Inflammatory macrophage treated with lipopolysaccharide for 4 hours (primary cell): ENCODE measurements around the gene TRAPPC13.

Source experiments
- DNase-seq: peaks from one replicate; pipeline ENCODE4 v3.0.0-alpha.2; 2020

The TRAPPC13 gene

DNA sequence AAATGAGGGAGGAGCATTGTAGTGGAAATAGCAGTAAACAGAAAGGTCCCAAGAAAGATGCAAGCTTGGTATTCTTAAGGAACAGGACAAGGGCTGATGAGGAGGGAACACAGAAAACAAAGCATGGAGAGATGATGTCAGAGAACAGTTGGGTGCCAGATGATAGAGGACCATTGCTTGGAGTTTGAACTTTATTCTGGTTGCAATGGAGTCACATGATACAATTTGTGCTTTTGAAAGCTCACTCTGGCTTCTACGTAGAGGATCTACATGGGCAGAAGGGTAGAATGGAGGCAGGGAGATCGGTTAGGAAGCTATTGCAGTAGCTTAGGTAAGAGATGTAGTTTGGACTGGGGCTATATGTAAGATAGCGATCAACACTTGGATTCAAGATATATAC lies 57.3 kb downstream of the TRAPPC13 start:
- DNase-seq: no peak

DNA sequence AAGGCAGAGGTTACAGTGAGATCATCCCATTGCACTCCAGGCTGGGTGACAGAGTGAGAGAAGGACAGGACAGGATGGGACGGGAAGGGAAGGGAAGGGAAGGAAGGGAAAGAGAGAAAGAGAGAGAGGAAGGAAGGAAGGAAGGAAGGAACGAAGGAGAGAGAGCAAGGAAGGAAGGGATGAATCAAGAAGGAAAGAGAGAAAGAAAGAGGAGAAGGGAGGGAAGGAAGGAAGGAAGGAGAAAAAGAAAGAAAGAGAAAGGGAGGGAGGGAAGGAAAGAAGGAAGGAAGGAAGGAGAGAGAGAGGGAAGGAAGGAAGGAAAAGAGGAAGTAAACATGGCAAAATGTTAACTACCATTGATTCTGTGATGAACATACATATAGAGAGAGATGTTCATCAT lies 68.3 kb downstream of the TRAPPC13 start:
- no peak for DNase-seq

DNA sequence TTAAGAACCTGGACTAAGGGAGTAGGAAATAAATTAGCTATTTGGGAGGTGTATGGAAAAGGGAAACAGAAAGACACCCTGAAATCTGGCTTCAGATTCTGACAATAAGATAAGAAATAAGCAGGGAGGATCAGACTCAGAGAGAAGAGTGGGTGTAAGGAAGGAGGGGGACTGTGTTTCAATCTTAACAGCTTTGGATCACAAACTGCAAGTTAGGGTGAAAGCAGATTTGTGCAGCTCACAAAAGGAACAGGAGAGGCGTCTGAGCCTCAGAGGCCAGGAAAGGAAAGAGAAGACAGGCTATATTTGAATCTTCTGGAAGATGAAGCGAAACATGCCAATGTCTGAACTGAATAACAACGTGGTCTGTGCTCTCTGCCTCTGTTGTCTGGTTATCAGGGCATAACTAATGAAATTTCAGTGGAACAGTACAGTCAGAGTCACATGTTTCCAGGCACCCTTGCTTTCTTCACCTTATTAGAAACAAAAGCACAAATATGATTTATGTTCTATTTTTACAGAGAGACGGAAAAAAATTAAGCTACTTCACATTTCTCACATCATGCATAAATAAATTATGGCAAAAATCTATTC lies 70.4 kb downstream of the TRAPPC13 start:
- no peak for DNase-seq

DNA sequence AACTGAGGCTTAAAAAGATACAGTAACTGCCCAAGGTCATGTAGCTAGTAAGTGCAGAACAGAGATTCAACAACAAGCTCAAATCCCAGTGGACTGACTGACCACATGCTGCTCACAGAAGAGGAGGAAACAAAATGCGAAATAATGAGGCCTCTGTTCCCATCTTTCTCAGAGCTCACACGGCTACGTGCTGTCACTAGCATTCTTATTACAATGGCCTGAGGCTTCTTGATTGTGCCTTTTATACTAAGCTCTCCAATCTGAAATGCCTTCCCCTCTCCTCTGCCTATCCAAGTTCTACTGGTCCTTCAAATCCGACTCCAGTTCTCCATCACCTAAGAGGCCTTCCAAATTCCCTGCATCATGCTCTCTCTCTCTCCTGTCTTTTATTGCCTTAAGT lies 71.1 kb downstream of the TRAPPC13 start:
- DNase-seq: no peak

DNA sequence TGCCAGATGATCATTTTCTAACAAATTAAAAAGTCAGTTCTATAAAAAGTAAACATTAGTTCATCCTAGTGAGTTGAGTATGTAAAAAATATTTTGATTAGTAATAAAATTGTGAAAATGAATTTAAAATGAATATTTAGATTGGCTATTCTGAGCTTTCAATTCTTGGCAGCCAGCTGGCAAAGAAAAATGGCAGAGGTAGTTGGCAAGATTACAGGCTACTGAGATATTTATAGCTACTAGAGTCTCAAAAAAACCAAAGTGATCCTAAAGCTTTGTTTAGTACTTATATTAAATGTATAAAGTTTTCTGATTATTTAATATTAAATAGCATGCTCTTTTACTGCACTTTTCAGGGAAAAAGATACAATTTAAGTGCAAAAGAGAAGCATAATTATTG lies 72.1 kb downstream of the TRAPPC13 start:
- no peak for DNase-seq

DNA sequence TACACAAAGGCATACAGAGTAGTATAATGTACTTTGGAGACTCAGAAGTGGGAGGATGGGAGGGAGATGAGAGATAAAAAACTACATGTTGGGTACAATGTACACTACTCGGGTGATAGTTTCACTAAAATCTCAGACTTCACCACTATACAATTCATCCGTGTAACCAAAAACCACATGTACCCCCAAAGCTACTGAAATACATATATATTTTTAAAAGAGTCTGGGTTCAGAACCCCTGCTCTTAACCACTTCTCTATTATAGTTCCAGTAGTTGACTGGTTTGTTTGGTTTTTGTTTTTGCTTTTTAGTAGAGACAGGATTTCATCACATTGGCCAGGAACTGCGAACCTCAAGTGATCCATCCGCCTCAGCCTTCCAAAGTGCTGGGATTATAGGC lies 74.5 kb downstream of the TRAPPC13 start:
- DNase-seq: no peak

DNA sequence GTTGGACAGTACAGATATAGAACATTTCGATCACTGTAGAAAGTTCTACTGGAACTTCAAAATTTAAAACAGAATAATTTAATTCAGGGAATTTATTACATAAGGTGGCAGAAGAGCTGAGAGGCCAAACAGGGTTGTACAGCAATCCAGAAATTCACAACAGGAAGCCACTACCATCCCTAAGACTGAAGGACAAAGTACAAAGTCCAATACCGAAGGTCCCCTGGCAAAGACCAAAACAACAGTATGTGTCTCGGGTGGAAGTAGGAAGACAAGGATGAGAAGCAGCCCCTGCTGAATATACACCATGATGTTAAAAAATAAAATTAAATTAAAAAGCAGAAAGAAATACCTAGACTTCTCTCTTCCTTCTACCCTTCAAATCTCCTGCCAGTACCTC lies 77.2 kb downstream of the TRAPPC13 start:
- DNase-seq: no peak

DNA sequence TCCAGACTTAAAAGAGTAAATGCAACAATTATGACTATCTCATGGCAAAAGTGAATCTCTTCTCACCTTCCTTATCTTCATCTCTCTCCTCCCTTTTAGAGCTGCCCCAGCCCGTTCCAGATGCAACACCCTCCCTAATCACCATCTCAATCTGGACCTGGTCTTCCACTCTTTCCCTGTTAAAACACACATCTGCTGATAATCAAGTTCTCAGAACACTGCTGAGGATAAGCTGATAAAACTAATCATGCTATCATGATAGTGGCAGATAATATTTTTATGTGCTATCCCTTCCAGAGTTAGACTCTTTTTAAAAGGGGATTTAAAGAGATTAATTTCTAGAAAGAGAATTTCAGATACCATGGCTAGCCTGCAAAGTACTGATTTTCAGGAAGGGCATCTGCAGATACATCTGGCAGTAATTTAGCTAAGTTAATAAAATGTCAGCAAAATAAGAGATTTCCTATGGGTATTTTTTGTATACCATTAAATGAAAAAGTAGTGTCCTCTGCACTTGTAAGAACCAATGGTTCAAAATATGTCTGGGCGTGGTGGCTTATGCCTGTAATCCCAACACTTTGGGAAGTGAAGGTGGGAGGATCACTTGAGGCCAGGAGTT lies 79.9 kb downstream of the TRAPPC13 start:
- no peak for DNase-seq

DNA sequence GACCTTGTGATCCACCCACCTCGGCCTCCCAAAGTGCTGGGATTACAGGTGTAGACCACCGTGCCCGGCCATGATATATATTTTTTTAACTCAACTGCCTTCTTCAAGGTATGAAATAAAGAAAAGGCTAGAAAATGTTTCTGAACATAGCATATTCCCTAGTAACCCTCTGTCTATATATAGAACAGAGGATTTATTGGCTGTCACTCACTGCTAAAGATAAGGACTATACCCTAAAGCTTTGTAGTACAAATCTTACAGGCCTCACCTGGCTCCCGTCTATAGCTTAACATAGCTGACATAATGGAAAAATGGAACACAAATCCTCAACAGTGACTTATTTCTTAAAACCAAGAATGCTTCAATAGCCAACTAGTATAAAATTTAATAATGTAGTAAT lies 82.8 kb downstream of the TRAPPC13 start:
- no peak for DNase-seq

DNA sequence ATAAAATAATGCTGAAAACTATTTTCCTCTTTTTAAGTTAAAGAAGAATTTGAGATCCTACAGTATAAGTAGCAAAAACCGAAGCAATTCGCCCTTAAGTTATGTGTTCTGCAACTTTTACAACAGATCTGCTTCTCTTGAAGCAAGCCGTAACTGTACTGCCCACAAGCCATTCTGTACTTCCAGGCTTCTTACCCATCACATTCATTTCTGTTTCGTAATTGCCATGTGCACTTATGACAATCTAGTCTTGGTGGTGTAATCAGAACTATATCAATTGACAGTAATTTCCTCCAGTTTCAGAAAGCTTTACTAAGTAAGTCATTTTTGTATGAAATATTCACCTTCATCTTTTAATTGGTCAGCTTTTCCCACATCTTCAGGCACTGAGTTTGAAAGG lies 83.3 kb downstream of the TRAPPC13 start:
- peak; percentile 80 for DNase-seq
